OCI-M2 (cell line): Measurements from ENCODE around the gene DMPK.

Experiments used
- DNase-seq: peaks from one replicate; lab custom pipeline; 2025; ENCODE audit not compliant: unreplicated experiment; lab: John Stamatoyannopoulos, UW

The DMPK gene

DNA sequence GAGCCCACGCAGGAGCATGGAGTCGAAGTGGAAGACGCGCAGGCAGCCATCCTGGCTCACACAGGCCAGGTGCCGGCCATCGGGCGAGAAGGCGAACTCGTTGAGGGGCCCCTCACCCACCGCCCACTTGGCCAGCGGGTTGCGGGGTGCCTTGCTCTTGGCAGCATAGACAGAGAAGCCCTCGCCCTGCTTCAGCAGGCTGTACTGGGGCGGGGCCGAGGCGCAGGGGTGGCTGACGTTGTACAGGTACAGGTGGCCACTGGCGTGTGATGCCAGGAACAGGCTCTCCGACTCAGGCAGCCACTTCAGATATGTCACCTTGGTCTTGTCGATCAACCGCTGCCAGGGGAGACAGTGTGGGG is 4.2 kb upstream of the DMPK start:
- DNase-seq = no peak

DNA sequence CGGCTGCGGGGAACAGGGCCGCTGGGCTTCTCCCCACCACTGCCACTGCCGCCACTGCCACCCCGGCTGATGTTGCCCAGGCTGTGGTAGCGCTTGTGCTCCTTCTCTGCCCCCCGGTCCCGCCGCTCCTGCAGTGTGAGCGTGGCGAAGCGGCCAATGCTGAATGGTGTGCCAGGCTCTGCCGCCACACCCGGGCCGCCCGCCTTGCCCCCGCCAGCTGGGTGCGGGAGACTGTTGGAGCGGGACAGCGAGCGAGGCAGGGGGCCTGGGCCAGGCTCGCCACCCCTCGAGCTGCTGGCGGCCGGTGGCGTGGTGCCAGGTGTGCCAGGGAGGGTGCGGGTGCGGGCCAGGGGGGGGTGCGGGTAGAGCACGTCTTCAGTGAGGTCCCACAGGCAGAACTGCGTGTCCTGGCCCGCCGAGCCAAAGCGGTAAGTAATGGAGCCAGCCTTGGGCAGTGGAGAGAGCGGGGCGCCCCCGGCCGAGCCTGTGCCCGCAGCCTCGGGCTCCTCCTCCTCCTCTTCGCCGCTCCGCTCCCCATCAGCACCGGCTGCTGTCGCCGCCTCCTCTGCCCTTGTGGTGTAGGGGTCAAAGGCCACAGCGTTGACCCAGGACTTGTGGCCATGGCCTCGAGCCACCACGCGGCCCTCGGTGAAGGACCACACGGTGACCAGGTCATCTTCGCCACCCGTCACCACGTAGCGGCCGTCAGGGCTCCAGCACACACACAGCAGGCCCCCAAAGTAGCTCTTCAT is 3.7 kb upstream of the DMPK start:
- no peak for DNase-seq

GRCh38 chr19:45785097-45785496 is 2.8 kb upstream of the DMPK start:
- DNase-seq = no peak

DNA sequence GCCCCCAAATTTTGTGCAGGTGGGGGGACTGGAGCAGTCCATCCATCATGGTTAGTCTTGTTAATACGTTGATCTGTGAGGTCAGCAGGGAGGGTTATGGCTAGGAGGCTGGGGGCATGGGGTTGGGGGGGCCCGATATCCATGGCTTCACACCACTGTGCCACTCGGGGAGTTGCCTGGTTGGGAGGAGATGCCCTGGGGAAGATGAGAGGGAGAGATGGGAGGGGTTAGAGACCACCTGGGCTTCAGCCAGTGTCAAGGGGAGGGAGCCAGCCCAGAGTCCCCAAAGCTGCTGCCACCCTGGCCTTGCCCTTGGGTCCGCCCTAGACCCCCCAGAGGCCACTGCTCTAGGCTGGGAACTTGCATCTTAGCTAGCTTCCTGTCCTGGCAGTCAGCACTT is 1.8 kb upstream of the DMPK start:
- DNase-seq = no peak

GRCh38 chr19:45782820-45783785 is 813 bp upstream of the DMPK start:
- no peak for DNase-seq

DNA sequence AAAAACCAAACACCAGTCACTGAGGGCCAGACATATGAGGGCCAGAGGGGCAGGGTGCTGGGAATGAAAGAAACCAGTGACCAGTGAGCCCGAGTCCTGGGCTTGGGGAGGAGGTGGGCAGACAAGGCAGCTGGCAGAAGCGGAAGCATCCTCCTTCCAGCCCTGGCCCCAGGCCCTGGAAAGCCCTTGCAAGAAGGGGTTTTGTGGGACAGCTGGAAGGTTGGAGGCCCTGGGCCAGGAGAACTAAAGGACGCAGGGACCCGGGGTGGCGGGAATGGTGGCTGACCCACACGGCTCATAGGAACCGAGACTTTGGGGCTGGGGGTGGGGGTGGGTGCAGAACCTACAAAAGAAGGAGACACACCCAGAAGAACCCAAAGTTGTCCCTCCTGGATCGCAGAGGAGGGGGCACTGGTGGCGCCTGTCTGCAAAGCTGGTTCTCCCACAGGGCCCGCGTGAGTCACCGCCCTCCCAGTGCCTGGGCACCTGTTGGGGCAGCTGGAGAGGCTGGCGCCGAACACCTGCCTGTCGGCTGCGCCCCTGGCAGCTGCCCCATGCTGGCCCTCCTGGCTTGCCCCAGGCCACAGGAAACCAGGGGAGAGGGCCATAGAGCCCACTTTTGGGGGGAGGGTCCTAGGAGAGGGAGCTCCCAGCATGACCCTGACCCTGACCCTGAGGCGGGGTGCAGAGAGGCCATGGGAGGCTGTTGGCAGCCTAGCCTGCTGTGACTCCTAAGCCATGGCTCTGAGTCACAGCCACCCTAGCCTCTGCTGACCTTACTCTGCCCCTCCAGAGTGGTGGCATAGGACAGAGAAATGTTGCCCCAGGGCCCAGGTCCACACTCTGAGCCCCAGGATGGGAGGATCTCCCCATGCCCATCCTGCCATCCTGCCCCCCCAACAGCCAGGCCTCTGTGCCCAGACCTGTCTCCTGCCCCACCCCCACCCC is 802 bp downstream of the DMPK start:
- DNase-seq = no peak

DNA sequence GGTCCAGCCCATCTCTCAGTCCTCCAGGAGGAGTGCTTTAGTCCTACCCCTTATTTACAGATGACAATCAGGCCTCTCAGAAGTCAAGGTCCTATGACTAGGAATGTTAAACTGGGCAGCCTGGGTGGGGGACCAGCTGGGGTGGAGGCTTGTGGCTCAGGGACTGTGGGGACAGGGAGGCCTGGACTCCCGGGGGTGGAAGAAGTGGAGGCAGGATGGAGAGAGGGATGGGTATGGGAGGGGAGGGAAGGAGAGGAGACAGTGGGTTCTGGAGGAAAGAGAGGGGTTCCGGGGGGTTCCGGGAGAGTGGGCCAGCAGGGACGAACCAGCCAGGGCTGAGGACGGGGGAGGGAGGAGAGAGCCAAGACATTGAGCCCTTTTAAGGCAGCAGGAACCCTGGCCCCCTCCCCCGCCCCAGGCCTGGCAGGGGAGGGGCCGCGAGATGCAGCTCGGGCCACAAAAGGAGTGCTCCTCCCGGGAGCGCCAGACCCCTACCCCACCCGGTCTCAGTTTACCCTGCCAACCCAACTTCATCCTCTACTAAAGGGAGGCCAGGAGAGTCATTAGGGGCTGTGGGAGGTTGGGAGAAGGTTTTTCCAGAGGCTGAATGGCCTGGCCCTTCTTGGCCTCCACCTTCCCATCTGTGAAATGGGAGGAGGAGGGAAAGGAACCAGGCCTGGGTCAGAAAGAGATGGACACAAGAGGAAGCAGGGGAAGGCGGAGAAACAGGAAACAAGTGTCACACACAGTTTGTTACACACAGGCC is 1.7 kb downstream of the DMPK start:
- DNase-seq = no peak

DNA sequence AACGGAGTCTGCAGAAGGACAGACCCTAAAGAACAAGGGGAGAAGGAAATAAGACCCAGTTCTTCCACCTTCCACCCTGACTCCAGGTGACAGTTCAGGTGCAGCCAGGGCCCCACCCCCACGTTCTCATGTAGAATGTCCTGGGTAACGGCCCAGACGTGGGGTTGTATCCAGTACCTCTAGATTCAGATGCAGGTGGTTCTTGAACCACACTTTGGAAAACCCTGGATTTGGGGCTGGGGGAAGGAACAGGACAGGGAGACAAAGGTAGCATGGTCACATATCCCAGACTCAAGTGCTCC is 2.2 kb downstream of the DMPK start:
- no peak for DNase-seq

GRCh38 chr19:45779231-45780145 is 2.8 kb downstream of the DMPK start:
- no peak for DNase-seq

DNA sequence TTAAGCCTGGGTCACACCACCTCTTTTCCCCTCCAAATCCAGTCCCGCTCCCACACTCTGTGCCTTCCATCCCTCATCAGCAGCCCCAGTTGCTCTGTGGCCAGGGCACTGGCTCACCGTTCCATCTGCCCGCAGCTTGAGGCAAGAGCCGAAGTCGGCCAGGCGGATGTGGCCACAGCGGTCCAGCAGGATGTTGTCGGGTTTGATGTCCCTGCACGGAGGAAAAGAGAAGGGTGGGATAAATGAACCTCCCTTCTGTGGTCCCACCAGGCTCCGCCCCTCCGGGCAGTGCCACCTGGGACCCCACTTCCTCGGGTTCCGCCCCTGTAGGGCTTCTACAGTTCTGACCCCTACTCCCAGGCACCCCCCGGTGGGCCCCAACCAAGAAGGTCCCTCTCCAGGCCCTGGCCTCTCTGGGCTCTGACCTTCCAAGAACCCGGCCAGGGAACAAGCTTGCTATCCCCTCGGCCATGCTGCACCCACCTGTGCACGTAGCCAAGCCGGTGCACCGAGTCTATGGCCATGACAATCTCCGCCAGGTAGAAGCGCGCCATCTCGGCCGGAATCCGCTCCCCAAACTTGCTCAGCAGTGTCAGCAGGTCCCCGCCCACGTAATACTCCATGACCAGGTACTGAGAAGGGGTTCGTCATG is 4.2 kb downstream of the DMPK start:
- no peak for DNase-seq

GRCh38 chr19:45777395-45777961 is 4.8 kb downstream of the DMPK start:
- DNase-seq = no peak

- no peak for DNase-seq
Measured at GRCh38 chr19:45774765-45775164, 7.5 kb downstream of the DMPK start.

- no peak for DNase-seq
Measured at GRCh38 chr19:45773384-45773783, 8.9 kb downstream of the DMPK start.

DNA sequence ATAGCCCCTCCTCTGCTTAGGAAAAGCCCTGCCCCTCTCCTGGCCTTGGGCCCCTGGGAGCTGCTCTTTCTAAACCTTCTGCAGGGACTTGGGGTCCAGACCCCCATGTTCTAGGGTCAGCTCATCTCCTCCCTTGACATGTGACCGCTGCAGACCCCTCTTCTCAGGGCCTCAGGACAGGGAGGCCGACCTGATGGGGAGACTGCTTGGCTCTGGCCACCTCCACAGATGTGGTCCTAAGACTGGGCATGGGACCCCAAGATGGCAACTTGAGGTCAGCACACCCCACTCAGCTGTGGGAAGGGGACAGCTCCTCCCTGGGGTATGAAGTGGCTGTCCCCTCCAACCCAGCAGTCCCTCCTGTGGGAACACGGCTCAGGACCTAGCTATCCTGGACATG is 9.4 kb downstream of the DMPK start:
- no peak for DNase-seq

GRCh38 chr19:45772130-45772840 is 10.0 kb downstream of the DMPK start:
- no peak for DNase-seq

GRCh38 chr19:45771311-45771933 is 10.9 kb downstream of the DMPK start:
- no peak for DNase-seq

DNA sequence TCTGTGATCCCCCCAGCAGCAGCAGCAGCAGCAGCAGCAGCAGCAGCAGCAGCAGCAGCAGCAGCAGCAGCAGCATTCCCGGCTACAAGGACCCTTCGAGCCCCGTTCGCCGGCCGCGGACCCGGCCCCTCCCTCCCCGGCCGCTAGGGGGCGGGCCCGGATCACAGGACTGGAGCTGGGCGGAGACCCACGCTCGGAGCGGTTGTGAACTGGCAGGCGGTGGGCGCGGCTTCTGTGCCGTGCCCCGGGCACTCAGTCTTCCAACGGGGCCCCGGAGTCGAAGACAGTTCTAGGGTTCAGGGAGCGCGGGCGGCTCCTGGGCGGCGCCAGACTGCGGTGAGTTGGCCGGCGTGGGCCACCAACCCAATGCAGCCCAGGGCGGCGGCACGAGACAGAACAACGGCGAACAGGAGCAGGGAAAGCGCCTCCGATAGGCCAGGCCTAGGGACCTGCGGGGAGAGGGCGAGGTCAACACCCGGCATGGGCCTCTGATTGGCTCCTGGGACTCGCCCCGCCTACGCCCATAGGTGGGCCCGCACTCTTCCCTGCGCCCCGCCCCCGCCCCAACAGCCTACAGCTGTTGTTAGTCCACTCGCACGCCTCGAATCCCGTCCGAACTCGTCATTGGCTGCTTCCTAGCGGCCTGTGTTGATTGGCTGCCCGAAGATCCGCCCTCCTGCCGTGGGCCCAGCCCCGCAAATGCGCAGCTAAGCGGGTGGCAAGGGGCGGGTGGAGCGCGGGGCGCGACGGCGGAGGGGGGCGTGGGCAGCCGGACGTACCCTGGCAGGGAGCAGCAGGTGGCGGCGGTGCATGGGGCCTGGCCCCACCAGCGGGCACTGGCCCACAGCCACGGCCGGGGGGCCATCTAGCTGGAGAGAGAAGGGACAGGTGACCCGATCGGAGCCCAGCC is 11.8 kb downstream of the DMPK start:
- DNase-seq = peak; percentile 60
